ENCODE results near the gene MALRD1.

DNA sequence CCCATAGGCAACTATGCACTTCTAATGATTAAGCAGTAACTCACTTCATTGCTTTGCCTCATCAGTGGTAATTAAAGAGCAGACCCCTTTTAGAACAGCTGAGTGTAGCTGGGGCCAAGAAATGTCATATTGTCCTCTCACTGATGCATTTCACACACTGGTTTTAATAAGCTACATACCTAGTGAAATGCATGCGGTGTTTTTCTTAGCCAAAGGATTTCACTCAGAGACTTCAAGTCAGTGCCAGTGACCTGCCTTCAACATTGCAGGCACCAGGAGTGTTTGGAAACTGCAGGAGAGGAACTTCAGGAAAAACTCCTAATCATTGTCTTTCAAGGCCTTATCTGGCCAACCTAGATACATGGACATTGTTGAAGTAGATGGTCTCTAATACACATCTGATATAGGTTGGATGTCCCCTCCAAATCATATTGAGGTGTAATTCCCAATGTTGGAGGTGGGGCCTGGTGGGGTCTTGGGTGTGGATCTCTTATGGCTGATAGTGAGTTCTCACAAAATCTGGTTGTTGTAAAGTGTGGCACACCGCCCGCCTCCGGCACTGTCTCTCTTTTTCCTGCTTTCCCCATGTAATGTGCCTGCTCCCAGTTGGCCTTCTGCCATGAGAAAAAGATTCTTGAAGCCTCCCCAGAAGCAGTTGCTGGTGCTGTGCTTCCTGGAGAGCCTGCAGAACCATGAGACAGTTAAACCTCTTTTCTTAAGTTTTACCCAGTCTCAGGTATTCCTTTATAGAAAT, 515.0 kb downstream of the MALRD1 start:
- TF ChIP-seq, protein P1, sequence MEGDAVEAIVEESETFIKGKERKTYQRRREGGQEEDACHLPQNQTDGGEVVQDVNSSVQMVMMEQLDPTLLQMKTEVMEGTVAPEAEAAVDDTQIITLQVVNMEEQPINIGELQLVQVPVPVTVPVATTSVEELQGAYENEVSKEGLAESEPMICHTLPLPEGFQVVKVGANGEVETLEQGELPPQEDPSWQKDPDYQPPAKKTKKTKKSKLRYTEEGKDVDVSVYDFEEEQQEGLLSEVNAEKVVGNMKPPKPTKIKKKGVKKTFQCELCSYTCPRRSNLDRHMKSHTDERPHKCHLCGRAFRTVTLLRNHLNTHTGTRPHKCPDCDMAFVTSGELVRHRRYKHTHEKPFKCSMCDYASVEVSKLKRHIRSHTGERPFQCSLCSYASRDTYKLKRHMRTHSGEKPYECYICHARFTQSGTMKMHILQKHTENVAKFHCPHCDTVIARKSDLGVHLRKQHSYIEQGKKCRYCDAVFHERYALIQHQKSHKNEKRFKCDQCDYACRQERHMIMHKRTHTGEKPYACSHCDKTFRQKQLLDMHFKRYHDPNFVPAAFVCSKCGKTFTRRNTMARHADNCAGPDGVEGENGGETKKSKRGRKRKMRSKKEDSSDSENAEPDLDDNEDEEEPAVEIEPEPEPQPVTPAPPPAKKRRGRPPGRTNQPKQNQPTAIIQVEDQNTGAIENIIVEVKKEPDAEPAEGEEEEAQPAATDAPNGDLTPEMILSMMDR (IDR thresholded peaks at IDR 0.05) = no peak
- TF ChIP-seq POLR2A (IDR thresholded peaks at IDR 0.05) = no peak

All from body of pancreas (tissue), 4 donors.